Endothelial cell of umbilical vein (primary cell): ENCODE data around the gene ATP8A2. TPM values are rescaled to one million over a fixed set of nuclear protein-coding genes. Genes with fewer than 3 reads are reported as not detected.

ENCODE experiments used
- BruUV-seq: library from RNA; stranded (reverse); fragments of 400-500 nt; replicated peaks from 2 replicates; lab custom pipeline; 2021; lab: Mats Ljungman, UMichigan
- CTCF ChIA-PET: fragments of 300-600, 350-600 bp; sonication (Branson Sonifier 250); formaldehyde crosslinking; loops from one replicate; lab custom pipeline; 2021; ENCODE audit warnings: antibody characterized with exemption, inconsistent platforms; lab: Charles Lee
- POLR2A ChIA-PET: fragments of 300-600, 350-600 bp; sonication (Branson Sonifier 250); formaldehyde crosslinking; loops from one replicate; lab custom pipeline; 2021; ENCODE audit warnings: antibody characterized with exemption, inconsistent platforms; lab: Charles Lee
- DNase-seq: peaks from one replicate; pipeline ENCODE4 v3.0.0-alpha.2; 2011; ENCODE audit warnings: low read depth, low spot score
- FAIRE-seq: peaks from 2 replicates; lab custom pipeline; 2011; peaks lifted over from hg19 to GRCh38; lab: Jason Lieb, UNC
- H2AFZ ChIP-seq: 2 replicates; pipeline ENCODE4 v1.6.0; 2012; ENCODE audit warnings: low read depth, low read length, control low read depth, inconsistent platforms
- H3K27ac ChIP-seq: 2 replicates; pipeline ENCODE4 v1.5.1; 2011; ENCODE audit warnings: low read depth, mild to moderate bottlenecking, control low read depth, low read length, moderate library complexity; ENCODE audit not compliant: insufficient read depth
- H3K27me3 ChIP-seq, 2 experiments: 2 replicates each; pipeline versions ENCODE4 v1.6.0 to v1.6.1; 2011; ENCODE audit warnings: low read length in 2 of 2, mixed read lengths in 1 of 2; ENCODE audit not compliant: control insufficient read depth in 2 of 2, insufficient read depth in 2 of 2
- H3K36me3 ChIP-seq, 2 experiments: 2 replicates in 1 of 2; 3 replicates in 1 of 2; pipeline ENCODE4 v1.5.1; 2011; ENCODE audit warnings: low read length in 2 of 2, mild to moderate bottlenecking in 1 of 2, moderate library complexity in 1 of 2; ENCODE audit not compliant: control insufficient read depth in 2 of 2, insufficient read depth in 2 of 2; ENCODE audit errors: extremely low read depth in 1 of 2
- H3K4me1 ChIP-seq: 3 replicates; pipeline ENCODE4 v1.5.1; 2011; ENCODE audit warnings: mild to moderate bottlenecking, low read length; ENCODE audit not compliant: control insufficient read depth, insufficient read depth; ENCODE audit errors: extremely low read depth
- H3K4me2 ChIP-seq: 2 replicates; pipeline ENCODE4 v1.6.1; 2011; ENCODE audit warnings: low read length, control low read depth, mixed read lengths; ENCODE audit not compliant: insufficient read depth
- H3K4me3 ChIP-seq, 3 experiments: fragments of 200-600 bp in 1 of 3; sonication (generic), shearing (Covaris generic) in 1 of 3; replicated peaks in 1 of 3; 2 replicates each; pipeline ENCODE4 v1.5.1; 2011 to 2016; ENCODE audit warnings: control low read depth in 3 of 3, low read length in 3 of 3, mild to moderate bottlenecking in 2 of 3, inconsistent platforms in 1 of 3, low read depth in 1 of 3, moderate library complexity in 1 of 3; ENCODE audit not compliant: insufficient read depth in 1 of 3
- H3K79me2 ChIP-seq: 2 replicates; pipeline ENCODE4 v1.6.0; 2012; ENCODE audit warnings: low read length, inconsistent platforms; ENCODE audit not compliant: control insufficient read depth, insufficient read depth
- H3K9ac ChIP-seq: replicated peaks from 2 replicates; pipeline ENCODE3; 2011; ENCODE audit warnings: low read length, control low read depth; ENCODE audit not compliant: insufficient read depth; ENCODE audit errors: extremely low read depth
- H3K9me1 ChIP-seq: replicated peaks from 3 replicates; pipeline ENCODE4 v1.6.0; 2011; ENCODE audit warnings: mild to moderate bottlenecking, low read length; ENCODE audit not compliant: control insufficient read depth, insufficient read depth; ENCODE audit errors: extremely low read depth
- H3K9me3 ChIP-seq: replicated peaks from 2 replicates; pipeline ENCODE4 v1.5.1; 2012; ENCODE audit warnings: low read length, inconsistent platforms; ENCODE audit not compliant: control insufficient read depth, insufficient read depth
- H4K20me1 ChIP-seq: replicated peaks from 2 replicates; pipeline ENCODE3; 2011; ENCODE audit warnings: mild to moderate bottlenecking, low read length; ENCODE audit not compliant: control insufficient read depth, insufficient read depth; ENCODE audit errors: extremely low read depth
- EZH2 ChIP-seq: IDR thresholded peaks from 2 replicates; pipeline ENCODE4 v1.6.1; 2012; ENCODE audit warnings: borderline replicate concordance, low read depth, mild to moderate bottlenecking, moderate library complexity, low read length, inconsistent platforms; ENCODE audit not compliant: severe bottlenecking
- FOS ChIP-seq: IDR thresholded peaks from 2 replicates; pipeline ENCODE4 v1.6.1; 2011; ENCODE audit warnings: mild to moderate bottlenecking, low read length, moderate library complexity, borderline replicate concordance; ENCODE audit not compliant: insufficient read depth
- GATA2 ChIP-seq: IDR thresholded peaks from 2 replicates; pipeline ENCODE4 v1.7.0; 2011; ENCODE audit warnings: low read depth, mild to moderate bottlenecking, moderate library complexity, mixed read lengths, low read length; ENCODE audit not compliant: insufficient read length, insufficient read depth
- JUN ChIP-seq: IDR thresholded peaks from 2 replicates; pipeline ENCODE4 v1.6.1; 2011; ENCODE audit warnings: borderline replicate concordance, low read depth; ENCODE audit not compliant: insufficient read length, insufficient read depth
- MYC ChIP-seq: IDR thresholded peaks from one replicate; pipeline ENCODE4 v1.6.1; 2011; ENCODE audit warnings: mild to moderate bottlenecking, low read depth, low read length
- POLR2A ChIP-seq: IDR thresholded peaks from 2 replicates; pipeline ENCODE4 v1.6.1; 2012; ENCODE audit warnings: low read depth, mild to moderate bottlenecking, control low read depth, low read length
- POLR2AphosphoS5 ChIP-seq: IDR thresholded peaks from 2 replicates; pipeline ENCODE4 v1.6.1; 2012; ENCODE audit warnings: low read depth, mild to moderate bottlenecking, control low read depth, low read length, moderate library complexity; ENCODE audit not compliant: insufficient read depth
- dilution Hi-C: fragments of 300-500 bp; cut with MboI; formaldehyde crosslinking; loops from one replicate; pipeline ENCODE4 v1.15.0; 2019; ENCODE audit warnings: low sequenced_read_pairs; ENCODE audit not compliant: extremely low pct_ligation_motif_present
- intact Hi-C: fragments of 100-400 bp; cut with micrococcal nuclease; formaldehyde crosslinking; loops from one replicate; pipeline ENCODE4 v1.10.0; 2022
- polyA plus RNA-seq, 4 experiments: library from polyadenylated mRNA; depleted of rRNA in 3 of 4; stranded (reverse) in 3 of 4; unstranded in 1 of 4; fragments of >200 nt; gene quantifications; 2 replicates each; pipeline versions ENCODE4 v1.2.1 to v1.2.3, GENCODE V29; 2011 to 2012; ENCODE audit warnings: missing spikeins in 1 of 4
- small RNA-seq: library from RNA; depleted of rRNA; stranded (forward); fragments of <200 nt; gene quantifications from one replicate; pipeline ENCODE3, GENCODE V24; 2012; ENCODE audit warnings: low replicate concordance, low read depth; ENCODE audit not compliant: insufficient read depth, insufficient read length
- total RNA-seq: library from RNA; stranded (reverse); gene quantifications from 2 replicates; pipeline ENCODE4 v1.2.3, GENCODE V29; 2021
- TF ChIP-seq, protein P1 (sequence below): IDR thresholded peaks from 2 replicates; pipeline ENCODE4 v1.6.1; 2011; ENCODE audit not compliant: insufficient read depth, insufficient read length
- TF ChIP-seq, protein P2 (sequence below), 2 donors: IDR thresholded peaks; 1 replicate in 1 of 2; 2 replicates in 1 of 2; pipeline ENCODE4 v1.5.1; 2011; ENCODE audit warnings: low read length in 2 of 2, mild to moderate bottlenecking in 2 of 2, moderate library complexity in 2 of 2, control low read depth in 1 of 2, inconsistent platforms in 1 of 2, low read depth in 1 of 2; ENCODE audit not compliant: insufficient read depth in 1 of 2; ENCODE audit errors: extremely low read depth in 1 of 2

ATP8A2 gene
- total and polyA plus RNA-seq, 2 donors (not counting 3 experiments of a cell fraction or from before 2014, with no cell fraction given): 0.11 to 0.49 TPM

DNA sequence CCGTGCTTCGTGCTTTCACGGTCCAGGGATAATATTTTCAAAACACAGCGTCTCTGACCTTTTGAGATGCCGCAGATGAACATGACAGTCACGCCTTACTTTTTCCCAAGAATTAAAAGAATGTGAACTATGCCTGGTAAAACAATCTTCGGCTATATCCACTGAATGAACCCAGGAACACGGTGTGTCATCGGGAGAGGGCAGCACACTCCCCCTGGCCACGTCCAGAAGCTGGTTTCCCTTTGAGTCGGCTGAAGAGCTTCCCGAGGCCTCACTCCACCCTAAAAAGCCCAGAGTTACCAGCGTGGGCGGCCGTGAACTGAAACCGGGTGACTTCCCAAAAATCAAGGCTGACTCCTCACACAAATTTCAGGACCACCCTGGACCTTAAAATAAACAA lies 702.9 kb downstream of the ATP8A2 start:
- H3K9ac ChIP-seq: no peak overlapping the region
- H3K27ac ChIP-seq: no peak overlapping the region
- DNase-seq (no peak), FAIRE-seq (no peak)
- H3K79me2 ChIP-seq: no peaks in the 10 kb centered on the region
- ChIA-PET CTCF (interaction anchor here (0.8 to 3.9 kb wide), 4 partner anchors 247 to 855 kb away, joined by 3 to 26 read pairs (median 6); no protein-coding TSS in a partner anchor), POLR2A (no interaction called here)
- no peaks in the 10 kb centered on the region for H3K9me1 ChIP-seq
- H3K27me3 ChIP-seq: peaks cover 0 to 2% of the 10 kb centered on the region in 2 experiments
- dilution Hi-C loops (no loop called here), intact Hi-C loops (no loop called here)
- no TSS peak for BruUV-seq
- no peak overlapping the region for H3K4me2 ChIP-seq
- no peaks in the 10 kb centered on the region for H3K36me3 ChIP-seq
- no peaks in the 10 kb centered on the region for H3K9me3 ChIP-seq
- TF ChIP-seq, protein P1, sequence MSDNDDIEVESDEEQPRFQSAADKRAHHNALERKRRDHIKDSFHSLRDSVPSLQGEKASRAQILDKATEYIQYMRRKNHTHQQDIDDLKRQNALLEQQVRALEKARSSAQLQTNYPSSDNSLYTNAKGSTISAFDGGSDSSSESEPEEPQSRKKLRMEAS: no peak
- TF ChIP-seq GATA2: no peak
- no peak for TF ChIP-seq POLR2AphosphoS5
- TF ChIP-seq, protein P2, sequence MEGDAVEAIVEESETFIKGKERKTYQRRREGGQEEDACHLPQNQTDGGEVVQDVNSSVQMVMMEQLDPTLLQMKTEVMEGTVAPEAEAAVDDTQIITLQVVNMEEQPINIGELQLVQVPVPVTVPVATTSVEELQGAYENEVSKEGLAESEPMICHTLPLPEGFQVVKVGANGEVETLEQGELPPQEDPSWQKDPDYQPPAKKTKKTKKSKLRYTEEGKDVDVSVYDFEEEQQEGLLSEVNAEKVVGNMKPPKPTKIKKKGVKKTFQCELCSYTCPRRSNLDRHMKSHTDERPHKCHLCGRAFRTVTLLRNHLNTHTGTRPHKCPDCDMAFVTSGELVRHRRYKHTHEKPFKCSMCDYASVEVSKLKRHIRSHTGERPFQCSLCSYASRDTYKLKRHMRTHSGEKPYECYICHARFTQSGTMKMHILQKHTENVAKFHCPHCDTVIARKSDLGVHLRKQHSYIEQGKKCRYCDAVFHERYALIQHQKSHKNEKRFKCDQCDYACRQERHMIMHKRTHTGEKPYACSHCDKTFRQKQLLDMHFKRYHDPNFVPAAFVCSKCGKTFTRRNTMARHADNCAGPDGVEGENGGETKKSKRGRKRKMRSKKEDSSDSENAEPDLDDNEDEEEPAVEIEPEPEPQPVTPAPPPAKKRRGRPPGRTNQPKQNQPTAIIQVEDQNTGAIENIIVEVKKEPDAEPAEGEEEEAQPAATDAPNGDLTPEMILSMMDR (IDR thresholded peaks at IDR 0.05; ENCODE audit: extremely low read depth in 1 of 2, insufficient read depth in 1 of 2, low read depth in 1 of 2, low read length in 2 of 2): no peak
- TF ChIP-seq EZH2: no peak
- TF ChIP-seq FOS: no peak
- no peak for TF ChIP-seq MYC
- no peak for TF ChIP-seq JUN
- TF ChIP-seq POLR2A: no peak
- no peak overlapping the region for H2AFZ ChIP-seq
- no peak overlapping the region for H3K4me3 ChIP-seq
- H3K4me1 ChIP-seq: no peaks in the 10 kb centered on the region
- H4K20me1 ChIP-seq: no peaks in the 10 kb centered on the region

Small RNA genes within 50 kb of the gene (small RNA-seq; reads per million reads assigned to genes)
- not detected for gene RN7SL741P
- not detected for gene RNU6-78P
- not detected for gene RNY1P3

Other genes starting within 250 kb of the ATP8A2 start
- gene AMER2, start 199.7 kb upstream of the ATP8A2 start, total RNA-seq: not detected in 2 replicates
- gene AMER2, start 199.7 kb upstream of the ATP8A2 start, polyA plus RNA-seq: not detected in 2 replicates
- gene MTMR6, start 84.5 kb upstream of the ATP8A2 start, total RNA-seq: 20.9 and 21.7 TPM in 2 replicates
- 7.3 and 10.2 TPM in 2 replicates for gene MTMR6, start 84.5 kb upstream of the ATP8A2 start, polyA plus RNA-seq
- 49.6 and 59.2 TPM in 2 replicates for gene NUP58, start 70.3 kb upstream of the ATP8A2 start, total RNA-seq
- gene NUP58, start 70.3 kb upstream of the ATP8A2 start, polyA plus RNA-seq: 27.2 and 28.5 TPM in 2 replicates